SH-SY5Y (cell line): ENCODE results near the gene DLG5.
A peak's percentile ranks its signal among the peaks of the same experiment; 100 is the strongest.

Experiments used
- GATA2 ChIP-seq: IDR thresholded peaks from 2 replicates; pipeline ENCODE4 v1.6.1; 2011; ENCODE audit warnings: mild to moderate bottlenecking, low read depth, low read length
- GATA3 ChIP-seq: IDR thresholded peaks from 2 replicates; pipeline ENCODE4 v1.6.1; 2011; ENCODE audit warnings: low read depth, mild to moderate bottlenecking, low read length, moderate library complexity

DLG5 gene

DNA sequence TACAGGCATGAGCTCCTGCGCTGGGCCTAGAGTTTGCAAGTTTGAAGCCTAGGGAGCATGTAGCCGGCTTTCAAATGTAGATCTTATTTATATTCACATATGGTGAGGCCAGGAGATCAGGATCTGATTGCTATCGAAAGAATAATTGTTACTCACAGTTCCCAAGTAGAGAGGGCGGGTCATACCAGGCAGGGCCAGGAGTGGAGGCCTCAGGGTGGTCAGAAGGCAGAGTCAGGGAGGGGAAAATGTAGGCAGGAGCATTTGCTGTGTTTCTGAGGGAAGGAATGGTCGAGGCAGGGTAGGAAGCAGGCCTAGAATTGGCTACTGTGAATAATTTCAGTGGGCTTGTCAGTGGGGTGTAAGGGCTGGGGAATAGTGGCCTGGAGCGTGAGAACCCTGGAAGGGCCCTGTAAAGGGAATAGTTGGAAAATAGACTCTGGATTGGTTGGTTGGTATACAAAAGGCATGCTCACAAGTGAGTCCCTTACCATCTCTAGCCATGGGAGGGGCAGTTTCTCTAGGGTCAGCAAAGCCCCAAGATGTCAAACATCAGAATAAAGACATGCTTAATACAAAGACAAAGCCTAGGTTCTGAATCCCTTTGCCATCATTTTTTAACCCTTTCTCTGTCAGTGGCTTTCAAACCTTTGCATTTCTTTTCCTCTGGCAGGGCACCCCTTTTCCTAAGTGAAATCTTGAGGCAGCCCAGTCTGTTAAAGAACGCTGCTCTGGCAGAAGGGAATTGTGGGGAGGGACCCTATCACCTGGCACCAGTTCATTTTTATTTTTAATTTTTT is 36.0 kb upstream of the DLG5 start:
- TF ChIP-seq GATA2 (peak; percentile 33; the same call in 1 of the 2 replicates), GATA3 (no peak)

GRCh38 chr10:77961668-77962067 is 35.1 kb upstream of the DLG5 start:
- no peak for TF ChIP-seq GATA2

- TF ChIP-seq GATA3 = no peak
- no peak for TF ChIP-seq GATA2
Observed at GRCh38 chr10:77960829-77961329, 34.3 kb upstream of the DLG5 start.

GRCh38 chr10:77959887-77960455 is 33.4 kb upstream of the DLG5 start:
- TF ChIP-seq GATA2 = no peak
- TF ChIP-seq GATA3 = no peak

GRCh38 chr10:77959384-77959783 is 32.8 kb upstream of the DLG5 start:
- TF ChIP-seq GATA3 (no peak), GATA2 (no peak)

DNA sequence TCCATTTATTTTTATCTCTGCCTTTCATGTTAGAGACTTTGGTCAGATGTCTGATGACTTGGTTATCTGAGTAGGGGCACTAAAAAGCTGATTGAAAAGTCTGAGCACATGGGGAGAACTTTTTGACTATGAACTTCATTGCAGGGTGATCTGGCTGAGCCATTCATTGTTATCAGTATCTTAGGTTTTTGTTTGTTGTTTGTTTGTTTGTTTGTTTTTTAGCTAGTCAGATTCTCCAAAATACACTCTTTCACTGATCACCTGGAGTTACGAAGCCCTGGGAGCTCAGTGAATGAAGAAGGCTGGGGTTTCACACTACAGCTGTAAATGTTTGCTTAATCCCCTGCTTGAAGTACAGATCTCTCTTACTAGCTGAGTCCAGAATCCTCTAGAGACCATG is 28.6 kb upstream of the DLG5 start:
- TF ChIP-seq GATA2 (no peak), GATA3 (no peak)

DNA sequence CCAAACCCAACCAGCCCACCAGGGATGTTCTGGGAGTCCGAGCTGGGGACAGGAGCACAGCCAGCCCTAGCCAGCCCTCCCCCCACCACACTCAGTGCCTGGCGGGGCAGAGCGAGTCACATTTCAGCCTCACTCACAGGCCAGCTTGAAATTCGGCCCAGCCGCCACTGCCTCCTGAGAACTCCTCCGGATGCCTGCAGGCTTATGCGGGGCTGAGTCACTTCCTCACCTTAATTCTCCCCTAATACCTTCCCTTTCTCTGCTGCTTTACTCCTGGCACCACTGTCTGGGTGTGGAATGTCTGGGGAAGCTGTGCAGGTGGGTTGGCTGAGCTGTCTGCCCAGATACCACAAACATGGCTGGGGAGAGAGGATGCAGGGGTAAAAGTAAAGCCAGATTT is 22.6 kb upstream of the DLG5 start:
- no peak for TF ChIP-seq GATA3
- no peak for TF ChIP-seq GATA2

- TF ChIP-seq GATA2 (no peak), GATA3 (no peak)
Observed at GRCh38 chr10:77946084-77946483, 19.5 kb upstream of the DLG5 start.

GRCh38 chr10:77944519-77944918 is 18.0 kb upstream of the DLG5 start:
- TF ChIP-seq GATA3 = no peak

- TF ChIP-seq GATA2 = no peak
- TF ChIP-seq GATA3 = no peak
Observed at GRCh38 chr10:77943121-77943901, 16.8 kb upstream of the DLG5 start.

GRCh38 chr10:77941790-77942189 is 15.2 kb upstream of the DLG5 start:
- TF ChIP-seq GATA3 = no peak
- TF ChIP-seq GATA2 = no peak

- TF ChIP-seq GATA3 (no peak), GATA2 (no peak)
Observed at GRCh38 chr10:77940627-77941026, 14.1 kb upstream of the DLG5 start.

DNA sequence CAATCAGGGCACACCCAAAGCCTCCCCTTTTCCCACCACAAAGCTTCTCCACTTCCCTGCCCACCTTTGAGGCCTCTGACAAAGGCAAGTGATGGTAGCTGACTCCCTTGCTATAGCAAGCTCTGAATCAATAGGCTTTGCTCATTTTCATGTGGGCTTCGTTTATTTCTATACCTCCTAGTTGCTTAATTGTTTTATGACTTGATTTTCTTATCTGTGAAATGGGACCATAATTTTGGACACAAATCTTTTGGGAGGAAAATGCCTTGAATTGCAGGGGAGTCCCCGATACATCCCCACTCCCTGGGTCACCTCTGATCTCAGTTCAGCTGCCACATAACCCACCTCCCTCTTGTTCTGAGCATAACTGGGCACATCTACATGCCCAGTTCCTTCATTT is 13.7 kb upstream of the DLG5 start:
- TF ChIP-seq GATA3 = no peak

DNA sequence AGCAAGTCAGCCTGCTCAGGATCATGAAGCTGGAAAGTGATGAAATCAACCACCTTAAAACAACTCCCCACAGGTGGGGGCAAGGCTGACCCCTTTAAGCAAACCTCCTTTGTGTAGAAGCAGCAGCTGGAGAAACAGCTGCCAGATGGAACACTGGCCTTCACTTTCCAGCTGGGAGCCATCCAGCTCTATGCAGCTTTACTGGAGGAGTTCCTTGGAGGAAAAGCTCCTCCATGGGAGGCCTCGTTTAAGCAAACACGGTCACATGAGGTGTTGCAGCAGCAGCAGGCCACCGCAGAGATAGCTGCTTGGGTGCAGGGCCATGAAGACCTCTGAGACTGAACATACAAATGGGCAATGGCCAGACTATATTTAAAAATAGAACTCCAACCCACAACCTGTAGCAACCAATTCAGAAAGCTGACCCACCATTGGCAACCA is 13.0 kb upstream of the DLG5 start:
- TF ChIP-seq GATA3 = no peak
- TF ChIP-seq GATA2 = no peak

DNA sequence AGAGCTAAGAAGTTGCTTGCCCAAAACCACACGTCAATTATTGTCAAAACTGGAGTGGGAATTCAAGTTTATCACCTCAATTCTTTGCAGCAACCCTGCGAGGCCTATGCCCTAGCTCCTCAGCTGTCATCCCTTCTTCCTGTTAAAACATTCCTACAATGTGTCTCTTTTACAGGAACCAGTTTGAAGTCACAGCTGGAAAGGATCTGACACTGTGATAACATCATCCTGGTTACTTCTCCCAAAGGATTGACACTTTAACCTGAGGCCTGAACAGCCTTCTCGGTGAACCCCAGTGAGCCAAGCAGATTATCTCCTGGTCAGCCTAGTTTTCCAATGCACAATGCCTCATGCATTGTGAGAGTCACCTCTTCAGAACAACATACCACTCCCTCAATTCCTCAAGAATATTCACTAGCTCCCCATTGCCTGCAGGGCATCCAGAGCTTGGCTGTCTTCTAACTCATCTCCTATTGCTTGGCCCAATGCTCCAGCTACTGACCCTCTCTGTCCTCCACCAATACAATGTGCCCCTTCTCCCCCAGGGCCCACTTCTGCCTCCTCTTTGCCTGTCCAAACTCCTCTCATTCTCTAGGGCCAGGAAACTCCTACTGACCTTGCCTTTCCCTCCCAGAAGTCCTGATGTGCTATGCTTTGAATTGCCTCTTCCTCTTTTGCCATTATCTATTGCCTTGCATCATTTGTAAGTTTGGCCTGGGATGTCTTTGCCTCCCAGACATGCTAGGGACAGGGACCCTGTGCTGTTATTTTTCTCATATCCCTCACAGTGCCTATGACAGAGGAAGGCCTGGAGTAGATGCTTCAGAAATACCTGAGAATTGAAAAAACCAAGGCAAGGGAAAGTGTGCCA is 10.4 kb upstream of the DLG5 start:
- TF ChIP-seq GATA2 = no peak
- no peak for TF ChIP-seq GATA3
